Measurements from ENCODE around the gene PRAMEF2.
"Not testable (repeated sequence)": the region's sequence is repeated elsewhere in the genome, so short reads cannot be mapped to it uniquely, and the experiment has no call there.

Gene PRAMEF2

GRCh38 chr1:12856786-12857185 is at the start of gene PRAMEF2:
TSS of gene PRAMEF2 (plus strand) at chr1:12857086. CDS start at chr1:12859010, 1,924 bp downstream.
- not testable (repeated sequence) for DNase-seq

DNA sequence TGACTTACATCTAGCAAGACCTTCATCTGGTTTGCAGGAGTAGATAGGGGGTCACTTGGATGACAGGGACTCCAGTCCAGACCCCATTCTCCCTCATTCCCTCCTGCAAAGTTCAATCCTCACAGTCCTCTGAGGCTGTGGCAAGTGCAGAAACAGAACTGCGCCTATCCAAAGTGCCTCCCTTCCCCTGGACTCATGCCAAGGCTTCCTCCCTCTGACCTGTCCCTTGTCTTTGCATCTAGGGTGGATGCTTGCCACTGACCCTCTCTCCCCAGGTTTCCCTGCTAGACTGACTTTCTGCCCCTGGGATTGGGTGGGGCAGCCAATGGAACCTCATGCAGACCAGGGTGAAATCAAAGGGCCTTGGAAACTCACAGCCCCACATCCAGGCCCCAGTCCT is 47.0 kb upstream of the PRAMEF2 start:
- DNase-seq: no peak

GRCh38 chr1:12810691-12811408 is 46.0 kb upstream of the PRAMEF2 start:
- no peak for DNase-seq

DNA sequence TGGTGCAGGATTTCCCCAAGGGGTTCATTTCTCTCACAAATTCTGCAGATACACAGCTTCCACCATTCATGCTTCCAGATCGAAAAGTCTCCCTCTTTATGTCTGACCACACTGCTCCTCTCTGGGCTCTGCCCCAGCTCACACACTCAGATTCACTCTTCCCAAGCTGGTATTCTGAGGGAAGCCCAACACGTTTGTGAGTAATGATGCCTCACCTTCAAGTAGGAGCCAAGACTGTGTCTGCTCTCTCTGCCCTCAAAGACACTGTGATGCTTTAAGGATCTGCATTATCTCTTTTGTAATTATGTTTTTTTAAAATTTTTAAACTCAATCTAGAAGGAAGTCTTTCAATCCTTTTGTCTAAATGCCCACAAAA is 45.5 kb upstream of the PRAMEF2 start:
- no peak for DNase-seq

- not testable (repeated sequence) for DNase-seq
Observed at GRCh38 chr1:12819061-12819460, 37.8 kb upstream of the PRAMEF2 start.

GRCh38 chr1:12831310-12831709 is 25.6 kb upstream of the PRAMEF2 start, which contains the start of gene PRAMEF11:
TSS of gene PRAMEF11 (minus strand) at chr1:12831410. CDS start at chr1:12828789, 2,621 bp downstream.
- not testable (repeated sequence) for DNase-seq

DNA sequence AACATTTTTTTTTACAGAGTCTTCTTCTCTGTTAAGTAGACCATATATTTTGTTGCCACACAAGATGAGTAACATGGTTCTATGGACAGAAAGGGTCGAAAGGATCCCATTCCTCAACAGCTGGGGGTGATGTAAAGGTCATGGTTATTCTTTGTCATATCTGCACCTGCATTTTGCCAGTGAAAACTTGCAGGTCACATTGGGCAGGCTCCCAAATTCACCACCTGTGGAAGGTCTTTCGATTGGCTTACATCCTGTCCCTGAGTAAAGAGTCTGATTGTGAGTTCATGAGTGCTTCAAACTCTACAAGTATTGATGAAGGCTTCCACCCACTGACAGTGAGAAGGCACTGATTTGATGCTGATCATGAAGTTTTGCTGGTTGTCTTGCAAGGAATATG is 23.6 kb upstream of the PRAMEF2 start:
- DNase-seq: not testable (repeated sequence)

DNA sequence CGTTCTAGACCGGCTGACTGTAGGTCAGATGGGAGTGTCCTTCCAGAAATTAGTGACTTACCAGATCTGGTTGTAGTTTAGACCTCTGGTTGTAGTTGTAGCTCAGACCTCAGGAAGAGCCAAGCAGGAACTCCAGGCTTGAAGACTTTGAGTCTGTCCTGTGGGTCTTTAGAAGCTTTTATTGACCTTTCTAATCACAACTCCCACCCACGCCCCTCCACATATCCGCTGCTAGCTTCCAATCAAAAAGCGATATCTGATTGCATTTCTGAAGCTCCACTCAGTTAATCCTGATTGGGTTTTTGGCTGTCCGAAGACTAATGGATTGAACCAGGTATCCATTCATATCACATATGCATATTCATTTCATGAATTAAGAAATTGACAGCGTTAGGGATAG is 8.3 kb upstream of the PRAMEF2 start, which contains the start of gene HNRNPCL1:
Gene HNRNPCL1, minus strand, starts transcription at position 101 of the 400 bp plus-strand sequence. CDS start 431 bp downstream, outside the sequence.
- DNase-seq: not testable (repeated sequence)

DNA sequence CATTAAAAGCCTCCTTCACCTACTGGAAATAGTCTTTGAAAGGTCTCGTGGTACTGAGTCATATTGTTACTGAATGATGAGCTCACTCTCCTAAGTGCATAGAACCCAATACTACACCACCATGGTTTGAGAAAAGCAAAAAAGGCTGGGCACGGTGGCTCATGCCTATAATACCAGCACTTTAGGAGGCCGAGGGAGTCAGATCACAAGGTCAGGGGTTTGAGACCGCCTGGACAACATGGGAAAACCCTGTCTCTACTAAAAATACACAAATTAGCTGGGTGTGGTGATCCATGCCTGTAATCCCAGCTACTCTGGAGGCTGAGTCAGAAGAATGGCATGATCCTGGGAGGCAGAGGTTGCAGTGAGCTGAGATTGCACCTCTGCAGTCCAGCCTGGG is 5.1 kb upstream of the PRAMEF2 start:
- DNase-seq: no peak

DNA sequence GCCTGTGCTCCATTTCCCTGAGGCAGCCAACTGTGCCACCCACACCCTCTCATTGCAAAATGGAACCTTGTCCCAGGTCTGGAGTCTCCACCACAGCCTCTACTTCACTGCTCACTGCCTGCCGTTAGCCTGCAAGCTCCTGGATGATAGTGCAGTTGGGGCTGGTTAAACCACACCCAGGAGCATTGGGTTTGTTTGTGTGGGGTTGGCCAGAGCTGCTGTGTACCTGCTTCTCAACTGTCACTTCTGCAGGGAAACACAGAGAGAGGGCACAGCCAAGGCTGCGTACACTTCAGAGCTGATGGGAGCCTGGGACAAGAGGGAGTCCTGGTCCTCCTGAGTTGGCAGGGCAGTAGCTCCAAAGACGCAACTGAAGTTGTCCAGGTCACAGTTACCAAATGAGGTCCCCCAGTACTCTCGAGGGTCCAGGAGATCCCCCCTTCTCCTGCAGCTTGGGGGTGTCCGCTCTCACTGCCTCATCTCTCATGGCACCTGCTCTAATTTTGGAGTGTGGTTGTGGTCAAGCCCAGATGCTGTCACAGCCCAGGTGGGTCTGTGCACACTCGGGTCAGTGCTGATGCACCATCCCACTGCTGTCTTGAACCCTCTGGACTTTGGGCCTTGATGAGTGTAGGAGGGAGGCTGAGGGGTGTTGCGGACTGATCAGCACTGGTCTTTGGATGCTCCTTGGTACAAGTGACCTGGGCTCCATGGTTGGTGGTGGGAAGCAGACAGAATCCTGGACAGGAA is 6.4 kb downstream of the PRAMEF2 start:
- DNase-seq: not testable (repeated sequence)

DNA sequence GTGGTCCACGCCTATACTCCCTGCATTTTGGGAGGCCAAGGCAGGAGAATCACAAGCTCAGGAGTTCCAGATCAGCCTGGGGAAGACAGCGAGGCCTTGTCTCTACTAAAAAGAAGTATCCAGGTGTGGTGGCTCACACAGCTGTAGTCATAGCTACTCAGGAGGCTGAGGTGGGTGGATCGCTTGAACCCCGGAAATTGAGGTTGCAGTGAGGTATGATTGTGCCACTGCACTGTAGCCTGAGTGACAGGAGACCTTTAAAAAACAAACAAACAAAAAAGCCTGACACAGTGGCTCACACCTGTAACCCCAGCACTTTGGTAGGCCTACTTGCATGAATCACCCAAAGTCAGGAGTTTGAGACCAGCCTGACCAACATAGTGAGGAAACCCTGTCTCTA is 21.6 kb downstream of the PRAMEF2 start:
- not testable (repeated sequence) for DNase-seq

DNA sequence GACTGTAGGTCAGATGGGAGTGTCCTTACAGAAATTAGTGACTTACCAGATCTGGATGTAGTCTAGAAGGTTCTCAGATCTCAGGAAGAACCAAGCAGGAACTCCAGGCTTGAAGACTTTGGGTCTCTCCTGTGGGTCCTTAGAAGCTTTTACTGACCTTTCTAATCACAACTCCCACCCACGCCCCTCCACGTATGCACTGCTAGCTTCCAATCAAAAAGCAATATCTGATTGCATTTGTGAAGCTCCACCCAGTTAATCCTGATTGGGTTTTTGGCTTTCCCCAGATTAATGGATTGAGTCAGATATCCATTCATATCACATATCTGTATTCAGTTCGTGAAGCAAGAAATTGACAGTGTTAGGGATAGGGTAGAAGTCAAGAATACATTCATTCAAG is 29.2 kb downstream of the PRAMEF2 start, which contains the start of gene PRAMEF4:
Gene PRAMEF4, minus strand, starts transcription at position 101 of the 400 bp plus-strand sequence. CDS start 2,807 bp downstream, outside the sequence.
- DNase-seq: not testable (repeated sequence)

GRCh38 chr1:12898170-12898569 is 41.3 kb downstream of the PRAMEF2 start, which contains the start of gene PRAMEF10:
TSS of gene PRAMEF10 (minus strand) at chr1:12898270. CDS start at chr1:12895847, 2,423 bp downstream.
- not testable (repeated sequence) for DNase-seq

- DNase-seq: not testable (repeated sequence)
Observed at GRCh38 chr1:12899186-12899585, 42.3 kb downstream of the PRAMEF2 start.

- not testable (repeated sequence) for DNase-seq
Observed at GRCh38 chr1:12903793-12904572, 47.1 kb downstream of the PRAMEF2 start.

Data from DMS153 (cell line).